ENCODE results near the gene ABR. TPM values are rescaled to one million over a fixed set of nuclear protein-coding genes. Genes with fewer than 3 reads are reported as not detected.

The ABR gene
- total RNA-seq, 1 experiment from 2014 or later, result 19.0 TPM

DNA sequence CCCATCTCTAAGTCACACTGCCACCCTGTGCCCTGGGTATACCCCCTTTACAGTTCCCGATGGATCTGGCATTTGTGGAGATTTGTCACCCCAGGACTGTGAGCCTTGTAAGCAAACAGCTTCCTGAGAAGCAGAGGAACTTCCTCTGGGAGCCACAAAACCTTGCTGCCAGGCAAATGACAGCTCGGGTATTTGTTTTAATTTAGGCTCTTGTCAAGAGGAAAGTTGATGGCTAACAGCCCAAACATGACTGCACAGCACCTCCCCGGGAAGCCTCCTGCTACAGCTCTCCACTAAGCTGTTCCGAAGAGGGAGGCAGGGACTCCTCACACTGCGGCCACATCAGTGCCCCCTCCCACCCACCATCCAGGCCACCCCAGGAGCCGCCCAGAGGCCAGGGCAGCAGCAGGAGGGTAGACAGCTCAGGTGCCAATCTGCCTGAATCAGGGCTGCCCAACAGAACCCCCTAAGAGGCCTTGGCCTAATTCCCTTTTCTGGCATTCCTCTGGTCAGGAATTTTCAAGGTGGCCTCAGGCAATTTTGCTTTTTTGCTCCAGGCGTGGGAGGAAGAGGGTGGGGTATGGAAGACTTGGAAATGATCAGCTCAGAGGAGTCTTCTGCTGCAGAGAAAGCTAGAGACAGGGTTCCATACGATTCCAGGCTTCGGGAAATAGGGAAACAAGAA lies 2.6 kb downstream of the ABR start:
- DNase-seq (ENCODE audit: extremely low read depth, low read depth), result no peak

DNA sequence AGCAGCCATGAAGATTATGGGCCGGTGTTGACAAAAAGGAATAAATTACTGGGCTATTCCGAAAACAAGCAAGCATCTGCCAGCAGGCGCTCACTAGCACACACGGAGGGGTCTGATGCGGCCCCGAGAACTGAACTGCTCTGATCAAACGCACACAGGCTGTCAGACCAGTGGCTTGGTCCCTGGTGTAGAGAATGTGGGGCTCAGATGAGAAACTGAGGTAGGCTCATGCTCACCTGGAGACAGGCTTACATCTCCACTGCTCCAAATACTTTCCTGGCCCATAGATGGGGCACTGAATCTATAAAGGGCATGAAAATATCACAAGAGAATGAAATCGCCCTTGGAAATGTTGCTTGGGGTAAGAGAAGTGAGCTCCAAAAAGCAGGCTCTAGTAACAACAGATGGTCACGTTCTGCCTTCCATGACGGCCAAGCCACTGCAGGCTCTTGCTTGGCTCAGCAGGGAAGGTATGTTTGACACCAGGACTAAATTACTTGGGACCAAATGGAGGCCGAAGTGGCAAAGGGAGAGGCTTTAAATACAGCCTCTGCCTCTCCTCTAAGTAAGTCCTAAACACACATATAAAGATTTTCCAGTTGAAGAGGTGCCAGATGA lies 5.4 kb downstream of the ABR start:
- no peak for DNase-seq (ENCODE audit: extremely low read depth, low read depth)

- no peak for DNase-seq (ENCODE audit: extremely low read depth, low read depth)
Observed at GRCh38 chr17:1173432-1174262, 6.1 kb downstream of the ABR start.

- no peak for DNase-seq (ENCODE audit: extremely low read depth, low read depth)
Observed at GRCh38 chr17:1171953-1172352, 7.8 kb downstream of the ABR start.

- no peak for DNase-seq (ENCODE audit: extremely low read depth, low read depth)
Observed at GRCh38 chr17:1170739-1171138, 9.0 kb downstream of the ABR start.

GRCh38 chr17:1169929-1170312 lies 9.9 kb downstream of the ABR start:
- no peak for DNase-seq (ENCODE audit: extremely low read depth, low read depth)

DNA sequence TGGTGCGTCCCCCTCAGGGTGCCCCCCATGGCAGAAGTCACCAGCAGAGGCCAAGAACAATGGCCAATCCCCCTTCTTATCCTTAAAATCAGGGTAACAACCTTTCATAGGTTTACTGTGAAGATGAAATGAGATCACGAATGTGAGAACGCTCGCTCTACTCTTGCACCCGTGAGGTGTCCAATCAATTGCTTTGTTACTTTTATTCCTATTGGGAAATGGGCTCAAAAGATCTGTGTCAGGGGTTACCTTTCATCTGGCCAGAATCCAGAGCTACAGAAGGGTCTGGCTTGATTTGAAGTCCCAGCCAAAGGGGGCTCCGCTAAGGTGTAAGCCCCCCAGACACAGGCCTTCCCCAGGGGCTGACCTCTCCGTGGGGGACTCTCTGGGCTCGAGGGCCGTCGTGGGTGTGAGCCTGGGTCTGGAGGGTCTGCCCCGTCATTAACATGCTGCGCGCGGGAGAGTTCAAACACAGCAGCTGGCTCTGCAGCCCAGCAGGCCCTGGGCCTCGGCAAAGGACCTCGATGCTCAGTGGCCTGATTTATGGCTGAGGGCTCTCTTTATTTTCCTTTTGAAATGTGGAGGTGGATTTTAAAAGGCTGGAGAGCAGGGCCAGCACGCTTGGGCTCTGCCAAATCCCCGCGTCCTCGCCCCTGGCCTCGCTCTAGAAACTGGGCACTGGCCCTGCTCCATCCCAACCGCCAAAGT lies 10.4 kb downstream of the ABR start:
- DNase-seq (ENCODE audit: extremely low read depth, low read depth), result no peak

- no peak for DNase-seq (ENCODE audit: extremely low read depth, low read depth)
Observed at GRCh38 chr17:1168533-1169220, 11.1 kb downstream of the ABR start.

- DNase-seq (ENCODE audit: extremely low read depth, low read depth), result no peak
Observed at GRCh38 chr17:1166276-1166675, 13.5 kb downstream of the ABR start.

- DNase-seq (ENCODE audit: extremely low read depth, low read depth), result no peak
Observed at GRCh38 chr17:1165836-1166235, 13.9 kb downstream of the ABR start.

- DNase-seq (ENCODE audit: extremely low read depth, low read depth), result no peak
Observed at GRCh38 chr17:1164935-1165556, 14.7 kb downstream of the ABR start.

- no peak for DNase-seq (ENCODE audit: extremely low read depth, low read depth)
Observed at GRCh38 chr17:1162116-1162855, 17.5 kb downstream of the ABR start.

- no peak for DNase-seq (ENCODE audit: extremely low read depth, low read depth)
Observed at GRCh38 chr17:1160591-1161390, 19.0 kb downstream of the ABR start.

- no peak for DNase-seq (ENCODE audit: extremely low read depth, low read depth)
Observed at GRCh38 chr17:1159431-1160180, 20.2 kb downstream of the ABR start.

GRCh38 chr17:1158879-1159278 lies 20.9 kb downstream of the ABR start:
- DNase-seq (ENCODE audit: extremely low read depth, low read depth), result no peak

GRCh38 chr17:1156864-1157263 lies 22.9 kb downstream of the ABR start:
- no peak for DNase-seq (ENCODE audit: extremely low read depth, low read depth)

DNA sequence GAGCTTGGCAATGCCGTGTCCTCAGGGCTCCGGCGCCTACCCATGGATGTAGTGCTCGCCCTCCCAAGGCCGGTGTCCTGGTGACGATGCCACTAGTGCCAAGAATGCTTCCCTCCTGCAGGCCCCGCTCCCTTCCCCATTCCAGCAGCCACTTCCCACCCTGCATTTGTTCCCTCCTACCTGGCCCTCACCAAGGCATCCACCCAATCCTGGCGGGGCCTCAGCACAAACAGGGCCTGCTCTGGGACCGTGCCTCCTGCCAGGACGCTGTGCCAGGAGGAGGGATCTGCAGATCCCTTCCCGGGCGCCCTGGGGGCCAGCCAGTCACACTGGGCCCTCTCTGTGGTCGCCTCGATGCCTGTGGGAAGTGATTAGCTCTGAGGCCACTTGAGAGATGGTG lies 25.1 kb downstream of the ABR start:
- DNase-seq (ENCODE audit: extremely low read depth, low read depth), result no peak

All from NCI-H460 (cell line).